ENCODE measurements around the gene GP1BA. TPM values are rescaled to one million over a fixed set of nuclear protein-coding genes. Genes with fewer than 3 reads are reported as not detected.

Gene GP1BA
- total and polyA plus RNA-seq, 2 experiments from 2014 or later, result 0.24 TPM; not detected in 1

- peaks cover 20% of the 10 kb centered on the region for H3K4me1 ChIP-seq (ENCODE audit: insufficient read depth)
- peaks cover 31% of the 10 kb centered on the region for H3K4me1 Mint-ChIP-seq
- TF ChIP-seq JUNB (IDR thresholded peaks at IDR 0.05; ENCODE audit: unreplicated experiment), result no peak
- TF ChIP-seq, protein P1, sequence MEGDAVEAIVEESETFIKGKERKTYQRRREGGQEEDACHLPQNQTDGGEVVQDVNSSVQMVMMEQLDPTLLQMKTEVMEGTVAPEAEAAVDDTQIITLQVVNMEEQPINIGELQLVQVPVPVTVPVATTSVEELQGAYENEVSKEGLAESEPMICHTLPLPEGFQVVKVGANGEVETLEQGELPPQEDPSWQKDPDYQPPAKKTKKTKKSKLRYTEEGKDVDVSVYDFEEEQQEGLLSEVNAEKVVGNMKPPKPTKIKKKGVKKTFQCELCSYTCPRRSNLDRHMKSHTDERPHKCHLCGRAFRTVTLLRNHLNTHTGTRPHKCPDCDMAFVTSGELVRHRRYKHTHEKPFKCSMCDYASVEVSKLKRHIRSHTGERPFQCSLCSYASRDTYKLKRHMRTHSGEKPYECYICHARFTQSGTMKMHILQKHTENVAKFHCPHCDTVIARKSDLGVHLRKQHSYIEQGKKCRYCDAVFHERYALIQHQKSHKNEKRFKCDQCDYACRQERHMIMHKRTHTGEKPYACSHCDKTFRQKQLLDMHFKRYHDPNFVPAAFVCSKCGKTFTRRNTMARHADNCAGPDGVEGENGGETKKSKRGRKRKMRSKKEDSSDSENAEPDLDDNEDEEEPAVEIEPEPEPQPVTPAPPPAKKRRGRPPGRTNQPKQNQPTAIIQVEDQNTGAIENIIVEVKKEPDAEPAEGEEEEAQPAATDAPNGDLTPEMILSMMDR (conservative IDR thresholded peaks at IDR 0.05; ENCODE audit: low read depth in 2 of 2), result peak; percentile 74 to 84
- H3K36me3 Mint-ChIP-seq (ENCODE audit: low read depth), result peaks cover 32% of the 10 kb centered on the region
- peak; percentile 90 for DNase-seq (ENCODE audit: low spot score)
- no peaks in the 10 kb centered on the region for H3K9me2 ChIP-seq (ENCODE audit: insufficient read depth)
- H3K36me3 ChIP-seq (ENCODE audit: insufficient read depth), result no peaks in the 10 kb centered on the region
- peaks cover 4% of the 10 kb centered on the region; the same call in 2 of the 3 replicates for H3K9me3 Mint-ChIP-seq
- no peaks in the 10 kb centered on the region for H3K27me3 ChIP-seq (ENCODE audit: insufficient read depth)
- H2AFZ ChIP-seq, result no peak overlapping the region
- no peaks in the 10 kb centered on the region; the same call in none of the 2 replicates for H4K20me1 ChIP-seq (replicated peaks; ENCODE audit: insufficient read depth)
- H3F3A ChIP-seq (replicated peaks; ENCODE audit: low read depth), result no peaks in the 10 kb centered on the region
- H3K4me3 Mint-ChIP-seq, result no peak overlapping the region
- H3K27ac ChIP-seq (ENCODE audit: low read depth), result no peak overlapping the region
- peaks cover 12% of the 10 kb centered on the region for H3K27me3 Mint-ChIP-seq (ENCODE audit: insufficient read depth, low read depth, poor library complexity)
- ATAC-seq, result peak; percentile 64
- H3K79me2 ChIP-seq (replicated peaks; ENCODE audit: insufficient read depth), result no peaks in the 10 kb centered on the region
- H3K4me3 ChIP-seq, result no peak overlapping the region
- H3K27ac Mint-ChIP-seq, result peak overlapping the region; percentile 8; the same call in 1 of the 2 replicates
- H3K4me2 ChIP-seq, result no peak overlapping the region
Observed at GRCh38 chr17:4956493-4957061, 24.5 kb downstream of the GP1BA start.

GRCh38 chr17:4958102-4958501, 26.0 kb downstream of the GP1BA start:
- Mint-ChIP-seq H3K4me3 (no peak overlapping the region), H3K27ac (no peak overlapping the region), H3K36me3 (ENCODE audit: low read depth) (peaks cover 37% of the 10 kb centered on the region), H3K27me3 (ENCODE audit: insufficient read depth, low read depth, poor library complexity) (peaks cover 9% of the 10 kb centered on the region), H3K9me3 (peaks cover 4% of the 10 kb centered on the region; the same call in 2 of the 3 replicates), H3K4me1 (peaks cover 25% of the 10 kb centered on the region)
- no peaks in the 10 kb centered on the region for H3K27me3 ChIP-seq (ENCODE audit: insufficient read depth)
- no peaks in the 10 kb centered on the region for H3K9me2 ChIP-seq (ENCODE audit: insufficient read depth)
- no peaks in the 10 kb centered on the region for H3K36me3 ChIP-seq (ENCODE audit: insufficient read depth)
- no peaks in the 10 kb centered on the region for H3K79me2 ChIP-seq (replicated peaks; ENCODE audit: insufficient read depth)
- H3K4me2 ChIP-seq, result no peak overlapping the region
- ATAC-seq (no peak), DNase-seq (ENCODE audit: low spot score) (no peak)
- peaks cover 15% of the 10 kb centered on the region for H3K4me1 ChIP-seq (ENCODE audit: insufficient read depth)
- no peak overlapping the region for H2AFZ ChIP-seq
- H4K20me1 ChIP-seq (replicated peaks; ENCODE audit: insufficient read depth), result no peaks in the 10 kb centered on the region; the same call in none of the 2 replicates
- no peaks in the 10 kb centered on the region for H3F3A ChIP-seq (replicated peaks; ENCODE audit: low read depth)
- no peak overlapping the region for H3K27ac ChIP-seq (ENCODE audit: low read depth)
- TF ChIP-seq ZNF114 (CRISPR knock-in tag; IDR thresholded peaks at IDR 0.05) (no peak), REST (IDR thresholded peaks at IDR 0.05; ENCODE audit: unreplicated experiment) (no peak), STAT1 (IDR thresholded peaks at IDR 0.05; ENCODE audit: unreplicated experiment) (no peak)
- no peak overlapping the region for H3K4me3 ChIP-seq
